ENCODE results near the gene CACNA1C.
"Not testable (repeated sequence)": the region's sequence is repeated elsewhere in the genome, so short reads cannot be mapped to it uniquely, and the experiment has no call there.

CACNA1C gene

DNA sequence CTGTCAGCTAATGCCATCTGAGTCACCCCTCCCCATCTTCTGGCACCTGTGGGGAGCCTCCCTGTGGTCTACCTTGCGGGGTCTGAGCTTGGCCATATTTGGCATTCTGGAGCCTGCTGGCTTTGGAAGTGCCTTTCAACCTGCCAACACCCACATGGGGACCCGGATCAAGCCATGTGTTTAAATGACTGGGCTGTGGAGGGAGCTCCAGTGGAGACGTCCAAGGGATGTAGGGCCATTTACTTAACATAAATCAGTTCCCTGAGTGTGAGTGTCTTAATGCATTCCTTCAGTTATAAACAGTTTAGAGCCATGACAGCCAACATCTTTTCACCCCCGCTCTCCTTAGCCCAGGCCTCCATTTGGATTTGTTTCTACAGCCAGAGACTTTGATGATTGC, 22.0 kb downstream of the CACNA1C start:
- in situ Hi-C loops (cut with MboI; ENCODE audit: low sequenced_read_pairs), result no loop called here

DNA sequence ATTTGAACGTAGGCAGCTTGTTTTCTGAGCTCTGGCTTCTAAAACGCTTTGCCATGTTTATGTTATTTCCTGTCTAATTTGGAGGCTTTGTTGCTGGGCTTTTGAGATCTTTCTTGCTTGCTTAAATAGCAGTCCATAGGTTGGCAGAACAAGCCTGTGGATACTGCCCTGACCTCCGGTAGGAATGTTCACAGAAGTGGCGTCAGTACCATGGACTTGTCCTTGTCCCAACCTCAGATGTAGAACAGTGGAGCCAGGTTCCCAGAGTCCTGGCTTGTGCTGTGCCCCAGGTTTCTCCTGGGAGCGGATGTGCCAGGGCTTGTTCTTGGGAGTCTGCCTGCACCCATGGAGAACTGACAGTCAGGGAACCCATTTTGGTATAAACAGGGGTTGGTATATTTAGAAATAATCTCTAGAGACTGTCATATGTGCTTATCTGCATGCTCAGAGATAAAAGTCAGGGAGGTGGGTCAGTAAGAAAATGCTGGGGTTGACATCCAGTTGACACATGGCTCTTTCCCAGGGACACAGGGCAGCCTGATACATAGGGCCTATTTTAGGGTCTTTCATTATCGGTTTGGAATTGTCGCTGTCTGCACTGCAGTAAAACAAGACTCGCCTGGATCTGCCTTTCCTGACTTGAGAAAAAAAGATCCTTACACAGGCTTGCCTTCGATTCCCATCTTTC, 22.9 kb downstream of the CACNA1C start:
- in situ Hi-C loops (cut with MboI; ENCODE audit: low sequenced_read_pairs), result no loop called here

DNA sequence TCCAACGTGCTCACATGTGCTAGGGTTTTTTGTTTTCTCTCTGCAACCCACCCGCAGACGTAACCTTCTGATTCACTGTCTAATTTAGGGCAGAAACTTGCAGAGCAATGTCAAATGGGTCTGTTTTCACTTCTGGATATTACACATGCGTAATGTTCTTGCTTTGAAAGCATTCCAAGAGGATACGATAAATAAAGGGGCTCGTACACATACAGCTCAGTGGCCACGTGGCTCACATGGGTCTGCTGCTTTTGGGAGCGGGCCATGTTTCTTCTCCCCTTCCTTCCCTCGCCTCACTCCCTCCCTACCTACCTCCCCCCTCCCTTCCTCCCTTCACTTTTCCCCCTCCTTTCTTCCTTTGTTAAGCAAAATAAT, 23.4 kb downstream of the CACNA1C start:
- in situ Hi-C loops (cut with MboI; ENCODE audit: low sequenced_read_pairs), result no loop called here

DNA sequence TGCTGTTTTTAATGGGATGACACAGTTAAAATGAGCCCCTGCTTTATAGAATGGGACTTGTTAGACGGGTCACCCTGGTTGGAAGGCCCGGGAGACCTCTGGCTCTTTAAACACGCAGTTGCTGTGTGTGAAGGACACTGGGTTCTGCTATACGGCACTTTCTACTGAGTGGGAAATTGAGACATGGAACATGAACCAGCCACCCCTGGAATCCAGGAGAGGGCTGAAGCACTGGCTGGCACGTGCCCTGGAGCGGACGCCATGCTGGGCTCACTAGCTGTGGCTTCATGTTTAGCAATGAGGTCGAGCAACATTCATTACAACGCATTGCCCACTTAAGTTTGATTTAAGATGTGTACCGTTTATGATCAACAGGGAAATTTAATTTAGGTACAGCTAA, 23.9 kb downstream of the CACNA1C start:
- in situ Hi-C loops (cut with MboI; ENCODE audit: low sequenced_read_pairs), result no loop called here

DNA sequence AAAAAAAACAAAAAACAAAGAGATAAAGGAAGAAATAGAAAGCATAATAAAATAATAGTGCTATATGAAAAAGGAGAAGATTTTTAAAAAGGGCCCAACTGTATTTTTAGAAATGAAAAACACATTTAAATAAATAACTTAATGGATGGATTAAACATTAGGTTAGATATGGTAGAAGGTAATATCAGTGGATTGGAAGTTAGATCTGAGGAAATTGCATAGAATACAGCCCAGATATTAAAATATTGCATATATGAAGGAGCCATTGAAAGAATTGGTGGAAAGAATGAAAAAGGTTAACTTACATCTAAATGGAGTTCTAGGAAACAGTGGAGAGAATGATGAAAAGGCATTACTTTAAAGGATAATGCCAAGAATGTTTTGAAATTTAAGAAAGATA, 27.8 kb downstream of the CACNA1C start:
- in situ Hi-C loops (cut with MboI; ENCODE audit: low sequenced_read_pairs), result no loop called here

DNA sequence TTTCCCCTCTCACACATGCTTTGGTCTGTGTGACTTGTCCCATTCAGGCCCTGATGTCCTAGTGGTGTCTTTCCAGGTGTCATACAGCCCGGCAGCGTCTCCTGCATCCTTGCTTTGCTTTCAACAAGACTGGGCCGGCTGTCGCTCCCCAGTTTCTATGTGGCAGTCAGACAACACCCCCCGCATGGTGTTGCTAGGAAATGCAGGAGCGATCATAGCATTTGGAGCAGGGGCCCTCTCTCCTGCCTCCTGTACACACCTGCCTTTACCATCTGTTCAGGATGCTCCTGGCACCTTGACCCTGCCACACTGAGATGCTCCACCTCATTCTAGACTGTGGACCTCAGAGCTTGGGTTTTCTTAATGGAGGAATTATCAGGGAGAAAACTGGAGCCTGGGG, 29.5 kb downstream of the CACNA1C start:
- in situ Hi-C loops (cut with MboI; ENCODE audit: low sequenced_read_pairs), result no loop called here

DNA sequence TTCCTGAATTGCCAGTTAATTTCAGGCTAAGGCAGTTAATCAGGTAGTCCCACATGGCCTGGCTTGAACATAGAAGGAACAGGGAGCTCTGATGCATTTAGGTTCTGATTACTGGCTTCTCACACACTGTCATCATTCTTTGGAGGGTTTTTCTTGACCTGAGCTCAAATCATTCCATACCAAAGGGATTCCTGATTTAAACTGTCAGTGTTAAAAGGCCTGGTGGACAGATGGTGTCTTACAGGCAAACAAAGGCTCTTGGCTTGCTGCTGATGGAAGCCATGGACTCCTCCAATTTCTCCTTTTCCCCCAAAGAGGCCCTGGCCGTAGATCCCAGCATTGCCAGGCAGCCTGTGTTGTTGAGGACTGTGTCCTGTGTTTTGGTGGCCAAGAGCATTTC, 30.2 kb downstream of the CACNA1C start:
- in situ Hi-C loops (cut with MboI; ENCODE audit: low sequenced_read_pairs), result no loop called here

DNA sequence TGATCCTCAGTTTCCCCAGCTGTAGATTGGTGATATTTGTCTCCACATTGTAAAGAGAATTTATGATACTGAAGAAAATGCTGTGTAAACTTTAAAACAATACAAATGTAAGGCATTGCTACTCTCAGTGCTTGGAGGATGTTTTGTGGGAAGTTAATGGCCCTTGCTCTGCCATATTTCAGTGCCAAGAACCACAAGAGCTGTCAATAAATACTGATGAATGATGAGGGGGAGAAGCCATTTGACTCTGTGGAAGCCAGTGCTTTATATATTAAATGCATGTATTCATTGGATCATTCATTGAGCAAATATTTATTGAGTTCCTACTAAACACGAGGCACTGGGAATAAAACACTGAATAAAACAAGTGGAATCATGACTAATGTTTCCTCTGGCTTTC, 30.8 kb downstream of the CACNA1C start:
- in situ Hi-C loops (cut with MboI; ENCODE audit: low sequenced_read_pairs), result no loop called here

DNA sequence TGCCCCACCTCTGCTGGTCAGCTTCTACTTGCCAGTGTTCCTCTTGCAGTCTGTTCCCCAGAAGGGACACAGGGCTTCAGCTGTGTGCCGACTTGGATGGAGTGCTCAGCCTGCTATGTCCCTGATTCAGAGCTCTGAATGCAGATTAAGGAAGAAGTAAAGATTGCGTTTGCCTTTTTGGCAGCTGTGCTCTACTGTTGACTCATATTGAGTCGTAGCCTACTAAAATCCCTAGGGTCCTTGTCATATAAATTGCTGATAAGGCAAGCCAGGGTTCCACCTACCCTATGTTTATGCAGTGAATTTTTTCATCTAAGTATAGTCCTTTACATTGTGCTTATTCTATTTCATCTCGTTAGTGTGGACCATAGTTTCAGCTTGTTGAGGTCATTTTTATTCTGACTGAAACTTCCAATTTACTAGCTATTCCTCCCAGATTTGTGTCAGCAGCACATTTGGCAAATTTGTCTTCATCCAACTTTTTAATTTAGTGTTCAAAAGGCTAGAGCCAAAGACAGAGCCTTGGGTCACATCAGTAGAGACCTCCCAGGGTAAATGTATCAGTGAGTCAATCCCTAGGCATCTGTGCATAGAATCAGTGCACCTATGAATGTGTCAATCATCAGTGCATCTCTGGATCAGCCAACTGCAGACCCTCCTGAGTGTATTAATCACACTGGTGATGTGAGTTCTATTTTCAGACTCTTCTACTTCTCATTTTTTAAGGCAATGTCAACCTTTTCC, 31.9 kb downstream of the CACNA1C start:
- in situ Hi-C loops (cut with MboI; ENCODE audit: low sequenced_read_pairs), result no loop called here

DNA sequence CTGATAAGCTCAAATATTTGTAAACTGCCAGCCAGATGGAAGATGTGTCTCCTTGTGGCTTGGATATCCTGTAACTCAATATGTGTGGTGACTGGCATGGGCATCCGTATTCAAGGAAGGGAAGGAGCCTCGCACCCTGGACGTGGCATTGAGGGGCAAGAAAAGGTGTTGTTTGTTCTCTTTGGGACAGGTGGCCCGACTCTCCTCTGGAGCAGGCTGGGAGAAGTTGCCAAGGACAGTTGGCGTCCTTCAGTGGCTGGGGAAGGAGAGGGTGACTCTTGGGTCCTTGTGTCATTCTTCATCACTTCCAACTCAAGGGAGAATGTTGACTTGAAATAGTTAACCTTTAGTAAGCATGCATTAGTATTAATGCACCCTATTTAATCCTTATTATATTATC, 39.6 kb downstream of the CACNA1C start:
- in situ Hi-C loops (cut with MboI; ENCODE audit: low sequenced_read_pairs), result no loop called here

DNA sequence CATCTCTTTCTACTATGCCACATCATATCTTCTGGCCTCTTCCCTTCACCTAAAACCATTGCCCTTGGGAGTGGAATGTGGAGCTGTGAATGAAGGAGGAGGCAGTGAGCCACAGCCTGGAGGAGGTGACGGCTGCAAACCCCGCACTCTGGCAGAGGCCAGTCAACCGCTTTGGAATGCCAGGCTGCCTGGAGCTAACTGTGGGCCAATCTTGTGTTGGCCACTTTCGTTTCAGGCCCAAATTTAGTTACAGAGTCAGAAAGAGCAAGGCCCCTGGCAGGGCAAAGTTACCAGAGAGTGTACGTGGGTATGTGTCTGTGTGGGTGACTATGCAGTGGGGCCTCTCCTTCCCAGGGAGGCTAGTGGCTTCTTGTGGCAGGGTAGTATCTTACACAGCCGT, 40.1 kb downstream of the CACNA1C start:
- in situ Hi-C loops (cut with MboI; ENCODE audit: low sequenced_read_pairs), result no loop called here

DNA sequence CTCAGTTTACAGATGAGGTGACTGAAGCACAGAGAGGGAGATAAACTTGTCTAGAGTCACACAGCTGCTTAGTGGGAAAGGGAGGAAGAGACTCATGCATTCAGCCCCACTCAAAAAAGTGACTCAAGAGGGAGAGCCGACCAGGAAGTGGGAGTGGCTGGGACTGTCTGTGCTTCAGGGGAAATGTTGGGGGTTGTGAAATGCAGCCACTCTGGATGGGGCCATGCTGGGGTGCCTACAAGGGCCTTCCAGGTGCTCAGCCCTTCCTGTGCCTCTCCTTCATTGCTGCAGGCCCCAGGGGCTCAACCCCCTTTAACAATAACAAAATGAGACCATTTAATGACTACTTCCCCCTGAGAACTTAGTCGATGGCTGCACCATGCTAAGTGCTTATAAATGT, 41.8 kb downstream of the CACNA1C start:
- in situ Hi-C loops (cut with MboI; ENCODE audit: low sequenced_read_pairs), result no loop called here

DNA sequence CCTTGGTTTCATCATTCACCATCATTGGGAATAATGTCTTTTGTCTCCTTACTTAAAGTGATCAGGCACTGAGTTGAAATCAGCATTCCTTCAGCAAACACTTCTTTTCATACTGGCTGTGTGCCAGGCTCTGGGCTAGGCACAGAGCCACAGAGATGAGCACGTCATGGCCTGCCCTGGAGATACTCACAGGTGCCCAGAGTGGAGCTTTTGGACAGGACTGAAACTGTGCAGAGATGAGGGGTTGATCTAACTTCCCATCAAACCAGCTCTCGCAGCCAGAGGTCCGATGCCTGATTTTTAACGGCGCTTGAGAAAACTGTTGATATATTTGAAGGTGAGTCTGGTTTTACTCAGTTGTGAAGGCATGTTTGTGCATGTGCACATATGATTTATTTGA, 43.1 kb downstream of the CACNA1C start:
- in situ Hi-C loops (cut with MboI; ENCODE audit: low sequenced_read_pairs), result no loop called here

DNA sequence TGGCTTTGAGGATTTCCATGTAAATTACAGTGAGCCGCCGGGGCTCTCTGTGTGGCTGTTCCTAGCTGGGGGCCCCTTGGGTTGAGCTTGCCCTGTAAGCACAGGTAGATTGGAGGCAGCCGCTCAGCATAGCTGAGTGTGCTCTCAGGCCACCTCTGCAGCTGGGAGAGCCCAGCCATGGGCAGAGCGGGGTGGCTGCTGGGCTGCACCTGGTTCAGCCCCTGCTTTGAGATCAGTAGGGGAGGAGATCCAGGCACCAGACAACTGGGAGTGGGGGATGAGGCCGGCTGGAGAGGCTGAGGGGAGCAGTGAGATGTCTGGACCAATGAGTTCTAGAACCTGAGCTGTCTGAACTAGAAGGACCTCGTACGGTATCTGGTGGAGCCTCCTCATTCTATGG, 44.8 kb downstream of the CACNA1C start:
- in situ Hi-C loops (cut with MboI; ENCODE audit: low sequenced_read_pairs), result no loop called here

DNA sequence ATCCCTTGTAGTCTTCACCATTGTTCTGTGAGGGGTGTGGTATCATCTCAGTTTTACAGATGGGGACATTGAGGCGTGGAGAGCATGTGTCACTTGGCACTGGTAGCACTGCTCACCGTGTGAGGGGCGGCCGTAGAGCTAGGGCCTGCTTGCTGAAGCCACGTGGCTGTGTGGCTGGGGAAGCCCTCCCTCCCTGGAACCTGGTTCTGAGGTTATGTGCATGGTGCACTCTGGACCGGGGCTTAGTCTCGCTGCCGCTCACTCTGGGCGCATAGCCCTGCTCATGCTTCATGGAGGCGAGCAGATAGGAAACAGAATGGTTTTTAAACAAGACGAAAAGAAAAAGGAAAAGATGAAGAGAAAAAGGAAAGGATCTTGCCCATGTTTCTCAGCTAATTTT, 46.1 kb downstream of the CACNA1C start:
- in situ Hi-C loops (cut with MboI; ENCODE audit: low sequenced_read_pairs), result no loop called here

DNA sequence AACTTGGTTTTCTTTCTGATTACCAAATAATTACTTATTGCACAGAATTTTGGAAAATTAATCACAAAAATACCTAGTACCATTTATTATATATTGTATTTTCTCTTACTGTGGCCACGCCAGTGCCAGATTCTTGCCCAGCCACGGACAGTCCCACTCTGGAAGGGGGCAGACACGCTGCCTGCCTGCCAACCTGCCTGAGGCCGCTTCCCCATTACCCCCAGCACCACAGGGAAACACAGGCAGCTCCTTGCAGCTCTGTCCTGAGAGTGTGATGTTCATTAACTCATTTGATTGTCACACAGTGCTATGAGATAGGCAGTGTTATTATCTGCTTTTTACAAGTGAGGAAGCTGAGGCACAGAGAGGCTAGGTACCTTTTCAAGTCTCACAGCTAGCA, 46.8 kb downstream of the CACNA1C start:
- in situ Hi-C loops (cut with MboI; ENCODE audit: low sequenced_read_pairs), result no loop called here

DNA sequence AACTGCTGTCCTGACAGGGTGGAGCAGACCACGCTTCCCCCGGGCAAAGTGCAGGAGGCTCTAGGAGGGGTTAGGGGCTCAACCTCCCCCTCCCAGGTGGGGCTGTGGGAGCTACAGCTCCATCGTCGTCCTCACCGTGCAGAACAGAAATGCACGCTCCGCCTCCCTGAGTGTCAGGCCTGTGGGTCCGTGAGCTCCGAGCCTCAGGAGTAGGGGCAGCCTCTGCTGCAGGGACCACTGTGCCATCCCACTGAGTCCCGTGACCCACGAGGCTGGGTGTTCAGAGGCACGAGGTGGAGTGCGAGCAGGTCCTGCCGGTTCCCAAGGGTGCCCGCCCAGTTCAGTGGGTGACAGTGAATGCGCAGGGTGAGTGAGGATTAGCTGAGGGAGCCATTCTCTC, 48.6 kb downstream of the CACNA1C start:
- in situ Hi-C loops (cut with MboI; ENCODE audit: low sequenced_read_pairs), result no loop called here

DNA sequence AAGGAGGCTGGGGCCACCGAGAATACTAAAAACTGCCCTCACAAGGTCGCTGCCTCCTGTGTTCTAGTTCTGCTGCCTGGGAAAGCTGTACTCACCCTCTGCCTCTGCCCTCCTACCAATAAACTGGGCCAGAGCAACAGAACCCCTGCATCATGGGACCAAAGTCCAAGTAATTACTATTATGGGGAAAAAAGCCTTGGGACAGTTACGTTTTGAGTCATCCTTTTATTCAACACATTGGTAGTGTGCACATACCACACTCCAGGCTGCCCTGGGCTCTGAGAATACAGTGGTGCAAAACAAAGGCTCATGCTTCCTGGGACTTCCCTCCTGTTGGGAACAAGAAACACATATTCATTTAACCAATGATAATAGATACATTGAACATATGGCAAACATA, 49.0 kb downstream of the CACNA1C start:
- in situ Hi-C loops (cut with MboI; ENCODE audit: low sequenced_read_pairs), result no loop called here

DNA sequence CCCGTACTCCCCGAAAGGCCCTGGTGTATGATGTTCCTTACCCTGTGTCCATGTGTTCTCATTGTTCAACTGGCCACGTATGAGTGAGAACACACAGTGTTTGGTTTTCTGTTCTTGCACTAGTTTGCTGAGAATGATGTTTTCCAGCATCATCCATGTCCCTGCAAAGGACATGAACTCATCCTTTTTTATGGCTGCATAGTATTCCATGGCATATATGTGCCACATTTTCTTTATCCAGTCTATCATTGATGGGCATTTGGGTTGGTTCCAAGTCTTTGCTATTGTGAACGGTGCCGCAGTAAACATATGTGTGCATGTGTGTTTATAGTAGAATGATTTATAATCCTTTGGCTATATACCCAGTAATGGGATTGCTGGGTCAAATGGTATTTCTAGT, 49.9 kb downstream of the CACNA1C start:
- in situ Hi-C loops (cut with MboI; ENCODE audit: low sequenced_read_pairs), result not testable (repeated sequence)

DNA sequence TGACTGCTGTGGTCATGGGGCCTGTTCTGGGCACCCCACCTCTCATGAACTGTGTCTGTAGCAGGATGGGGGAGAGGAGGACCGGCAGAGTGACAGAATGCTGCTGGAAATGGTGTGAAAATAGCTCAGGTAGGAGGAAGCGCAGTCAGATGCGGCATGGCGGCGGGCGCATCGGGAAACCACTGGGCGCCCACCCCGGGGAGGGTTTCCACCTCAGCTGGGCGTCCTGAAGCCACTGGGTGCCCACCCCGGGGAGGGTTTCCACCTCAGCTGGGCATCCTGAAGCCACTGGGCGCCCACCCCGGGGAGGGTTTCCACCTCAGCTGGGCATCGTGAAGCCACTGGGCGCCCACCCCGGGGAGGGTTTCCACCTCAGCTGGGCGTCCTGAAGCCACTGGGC, 52.6 kb downstream of the CACNA1C start:
- in situ Hi-C loops (cut with MboI; ENCODE audit: low sequenced_read_pairs), result not testable (repeated sequence)

DNA sequence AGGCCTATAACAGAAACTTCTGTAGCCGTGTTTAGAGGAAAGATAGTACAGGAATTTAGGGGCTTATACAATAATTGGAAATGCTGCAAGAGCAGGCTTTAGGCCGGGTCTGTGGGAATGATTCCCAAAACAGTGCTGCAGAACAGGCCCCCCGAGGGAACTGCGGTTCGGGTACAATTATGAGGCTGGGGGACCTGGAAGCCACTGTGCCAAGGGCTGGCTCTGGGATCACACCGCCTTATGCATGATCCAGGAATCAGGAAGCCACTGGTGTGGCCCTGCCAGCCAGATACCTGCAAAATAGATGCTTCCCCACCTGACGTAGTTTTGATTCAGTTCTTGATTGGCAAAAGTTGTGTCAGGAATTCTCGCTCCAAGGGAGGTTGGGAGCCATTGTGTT, 55.4 kb downstream of the CACNA1C start:
- in situ Hi-C loops (cut with MboI; ENCODE audit: low sequenced_read_pairs), result no loop called here

DNA sequence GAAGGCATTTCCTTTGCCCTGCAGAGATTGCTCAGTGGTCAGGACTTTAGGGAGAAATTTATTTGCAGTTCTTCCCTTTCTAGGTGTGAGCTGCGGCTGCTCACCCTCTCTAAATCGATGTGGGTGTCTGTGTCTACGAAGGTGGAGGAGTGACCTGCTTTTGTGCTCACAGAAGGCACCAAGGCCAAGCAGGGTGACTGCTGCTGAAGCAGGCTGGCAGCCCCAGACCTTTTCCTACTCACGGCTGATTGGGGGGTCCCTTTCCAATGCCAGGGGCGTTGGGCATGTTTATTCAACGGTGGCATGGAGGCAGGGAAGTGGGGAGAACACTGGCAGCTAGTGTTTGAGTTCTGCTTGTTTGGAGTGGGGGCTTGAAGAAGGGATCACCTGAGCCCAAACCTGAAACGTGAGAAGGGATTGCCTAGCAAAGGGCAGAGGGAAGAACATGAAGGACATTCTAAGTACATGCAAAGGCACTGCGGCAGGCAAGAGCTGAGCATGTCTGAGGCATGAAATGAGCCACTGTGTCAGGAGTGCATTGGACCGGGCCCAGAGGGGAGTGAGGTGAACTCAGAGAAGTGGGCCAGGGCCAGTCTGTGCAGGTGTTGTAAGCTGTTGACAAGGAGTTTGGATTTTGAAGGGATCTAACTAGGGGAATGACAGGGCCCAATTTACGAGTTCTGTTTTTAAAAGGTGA, 56.3 kb downstream of the CACNA1C start:
- in situ Hi-C loops (cut with MboI; ENCODE audit: low sequenced_read_pairs), result no loop called here

Data from hTERT RPE-1 (cell line).